SKM-1 treated with dmso at 0.1 percent for 144 hours (cell line): ENCODE data around the gene CCDC195.
A peak's percentile ranks its signal among the peaks of the same experiment; 100 is the strongest.

ENCODE experiments used
- DNase-seq: peaks from one replicate; lab custom pipeline; 2025; ENCODE audit not compliant: unreplicated experiment; lab: John Stamatoyannopoulos, UW

Gene CCDC195, protein sequence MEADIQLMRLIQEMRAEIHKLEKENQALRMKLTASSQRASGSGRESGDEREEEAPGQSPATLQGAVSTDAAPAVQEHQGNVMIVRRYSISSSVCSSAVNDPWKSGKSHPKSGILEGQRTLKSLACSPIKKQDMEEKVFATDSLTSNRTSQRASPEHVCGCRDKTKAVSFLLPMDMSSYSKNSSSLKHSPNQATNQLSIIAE

DNA sequence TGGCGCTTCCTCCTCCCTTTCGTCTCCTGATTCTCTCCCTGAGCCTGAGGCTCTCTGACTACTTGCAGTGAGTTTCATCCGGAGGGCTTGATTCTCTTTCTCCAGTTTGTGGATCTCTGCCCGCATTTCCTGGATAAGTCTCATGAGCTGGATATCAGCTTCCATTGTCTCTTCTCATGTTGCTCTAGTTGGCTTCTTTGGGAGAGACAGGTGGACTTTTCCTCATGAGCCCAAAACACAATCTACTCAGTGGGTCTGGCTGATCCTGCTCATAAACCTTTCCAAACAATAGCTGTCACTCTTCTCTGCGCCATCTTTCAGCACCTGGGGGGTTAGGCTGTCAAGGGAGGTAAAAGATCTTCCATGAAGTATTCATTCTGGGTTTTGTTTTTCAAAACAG, at the start of gene CCDC195:
Gene CCDC195, minus strand, starts transcription at position 165 of the 400 bp plus-strand sequence. Its CDS starts 0 bp downstream, at position 165.
- no peak for DNase-seq

DNA sequence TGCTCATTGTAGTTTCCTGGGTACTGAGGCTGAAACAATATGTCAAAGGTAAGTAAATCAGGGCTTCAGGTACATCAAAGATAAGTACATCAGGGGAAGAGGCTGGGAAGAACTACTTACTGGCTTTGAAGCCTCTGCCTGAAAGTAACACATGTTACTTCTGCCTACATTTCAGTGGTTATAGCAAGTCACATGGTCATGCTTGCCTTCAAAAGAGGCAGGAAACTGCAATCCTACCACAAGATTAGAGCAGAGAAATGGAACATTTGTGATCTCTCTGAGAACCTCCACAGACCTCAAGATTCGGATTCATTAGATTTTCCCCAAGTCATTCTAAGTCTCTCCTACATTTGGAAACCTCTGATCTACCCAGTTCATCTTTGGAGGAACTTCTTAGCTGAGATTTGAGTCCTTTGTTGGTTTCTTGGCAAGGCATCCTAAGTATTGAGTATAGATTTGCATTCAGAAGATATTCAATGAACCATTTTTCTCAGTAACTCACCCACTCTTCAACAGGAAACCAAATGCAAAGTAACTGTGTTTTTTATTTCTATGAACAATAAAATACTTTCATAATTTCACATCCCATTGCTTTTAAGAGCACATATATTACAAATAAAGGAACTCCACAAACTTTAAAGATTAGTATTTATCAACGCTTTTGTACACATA, 48.5 kb upstream of the CCDC195 start:
- no peak for DNase-seq

DNA sequence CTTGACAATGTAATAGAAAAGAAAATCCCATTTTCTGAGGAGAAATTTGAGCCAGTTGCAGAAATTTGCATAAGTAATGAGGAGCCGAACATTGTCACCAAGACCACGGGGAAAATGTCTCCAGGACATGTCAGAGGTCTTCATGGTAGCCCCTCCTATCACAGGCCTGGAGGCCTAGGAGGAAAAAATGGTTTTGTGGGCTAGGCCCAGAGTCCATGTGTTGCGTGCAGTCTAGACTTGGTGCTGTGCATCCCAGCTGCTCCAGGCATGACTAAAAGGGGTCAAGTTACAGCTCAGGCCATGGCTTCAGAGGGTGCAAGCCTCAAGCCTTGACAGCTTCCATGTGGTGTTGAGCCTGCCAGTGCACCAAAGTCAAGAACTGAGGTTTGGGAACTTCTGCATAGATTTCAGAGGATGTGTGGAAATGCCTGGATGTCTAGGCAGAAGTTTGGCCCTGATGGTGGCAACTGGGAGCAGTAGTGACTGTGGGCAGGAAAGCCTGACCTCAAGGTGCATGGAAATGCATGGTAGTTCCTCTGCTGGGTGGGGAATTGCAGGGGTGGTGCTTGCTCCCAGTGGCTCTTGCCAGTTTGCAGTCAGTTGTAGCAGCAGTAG, 41.9 kb upstream of the CCDC195 start:
- no peak for DNase-seq

DNA sequence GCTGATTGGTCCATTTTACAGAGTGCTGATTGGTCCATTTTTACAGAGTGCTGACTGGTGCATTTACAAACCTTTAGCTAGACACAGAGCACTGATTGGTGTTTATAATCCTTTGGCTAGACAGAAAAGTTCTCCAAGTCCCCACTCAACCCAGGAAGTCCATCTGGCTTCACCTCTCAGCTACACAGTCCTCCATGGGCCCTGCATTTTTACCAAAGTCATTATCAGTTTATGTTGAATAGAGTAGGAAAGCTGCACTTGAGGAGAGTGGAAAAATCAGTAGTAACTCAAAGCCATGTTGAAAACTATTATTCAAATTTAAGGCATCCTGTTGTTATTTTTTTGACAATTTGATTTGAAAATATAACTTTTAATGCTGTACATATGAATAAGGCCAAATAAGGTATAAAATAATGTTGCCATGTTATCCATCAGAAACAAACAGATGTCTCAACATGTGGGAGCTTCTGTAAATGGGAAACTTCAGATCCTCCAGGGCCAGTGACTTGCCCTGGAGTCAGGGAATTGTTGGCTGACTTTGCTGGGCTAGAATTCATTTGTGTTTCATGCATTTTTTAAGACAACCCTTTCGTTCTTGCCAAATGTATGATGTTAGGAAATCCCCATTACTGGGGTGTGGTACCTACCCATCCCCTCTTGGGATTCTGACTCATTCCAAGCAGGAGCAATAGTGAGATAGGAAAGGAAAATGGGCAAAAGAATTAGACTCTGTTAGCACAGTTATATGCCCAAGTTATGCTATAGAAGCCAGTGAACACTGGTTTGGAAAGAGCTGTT, 37.8 kb upstream of the CCDC195 start:
- DNase-seq, result no peak

DNA sequence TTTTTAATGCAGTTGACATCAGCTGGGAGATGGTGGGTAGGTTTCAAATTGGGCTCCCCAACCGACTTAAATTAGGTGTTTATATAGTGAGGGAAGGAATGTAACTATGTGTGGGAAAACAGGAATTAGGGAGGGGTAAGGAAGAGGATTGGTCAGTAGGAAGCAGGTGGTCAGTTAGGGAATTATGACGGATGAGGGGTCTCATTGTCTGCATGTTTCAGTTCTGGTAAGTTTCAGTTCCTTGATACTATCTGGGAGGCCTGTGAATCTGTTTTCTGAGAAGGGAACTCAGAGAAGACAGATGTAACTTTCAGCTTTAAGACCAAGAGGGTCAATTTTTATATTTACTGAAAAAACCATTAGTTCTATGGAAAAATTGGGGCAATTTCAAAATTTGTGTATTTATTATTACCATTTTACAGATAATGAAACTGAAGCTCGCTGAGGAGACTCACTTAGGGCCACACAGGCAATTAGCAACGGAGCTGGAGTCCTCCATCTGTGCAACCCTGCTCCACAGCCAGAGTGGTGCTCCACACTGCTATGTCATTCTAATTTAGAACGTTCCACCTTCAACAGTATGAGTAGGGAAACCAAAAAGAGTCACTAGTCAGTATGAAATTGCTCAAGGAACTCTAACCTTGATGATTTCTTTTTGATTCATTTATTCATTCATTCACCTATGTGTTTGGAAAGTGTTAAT, 36.0 kb upstream of the CCDC195 start:
- no peak for DNase-seq

DNA sequence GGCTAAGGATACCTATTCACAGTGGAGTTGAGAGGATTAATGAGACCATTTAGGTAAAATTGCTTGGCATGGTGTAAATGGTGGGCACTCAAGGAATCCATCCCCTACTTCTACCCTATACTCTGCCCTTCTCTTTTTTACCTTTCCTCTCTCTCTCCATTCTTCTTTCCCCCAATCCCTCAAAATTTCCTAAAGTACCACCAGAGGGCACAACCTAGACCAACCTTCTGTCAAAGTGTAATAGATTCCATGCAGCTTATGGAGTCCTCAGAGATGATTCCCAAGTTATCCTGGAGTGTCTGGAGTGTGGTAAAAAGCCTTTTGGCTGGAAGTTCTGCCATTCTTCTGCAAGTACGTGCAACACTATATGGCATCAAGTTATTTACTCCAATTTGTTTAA, 33.0 kb upstream of the CCDC195 start:
- no peak for DNase-seq

DNA sequence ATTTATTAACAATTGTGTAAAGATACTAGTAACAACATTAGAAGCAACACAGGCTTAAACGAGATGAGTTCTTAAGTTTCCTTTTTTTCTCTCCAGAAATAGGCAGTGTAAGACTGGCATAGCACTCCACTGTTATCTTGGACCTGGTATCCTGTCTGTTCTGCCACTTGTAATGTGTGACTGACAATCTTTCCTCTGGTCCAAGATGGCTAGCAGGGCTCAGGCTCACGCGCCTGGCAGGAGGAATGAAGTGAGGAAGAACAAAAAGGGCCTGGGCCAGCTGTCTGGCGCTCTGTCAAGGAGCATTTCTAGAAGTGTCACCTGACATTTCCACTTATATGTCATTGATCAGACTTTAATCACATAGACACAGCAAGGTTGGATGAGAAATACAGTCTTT, 31.6 kb upstream of the CCDC195 start:
- DNase-seq, result no peak

DNA sequence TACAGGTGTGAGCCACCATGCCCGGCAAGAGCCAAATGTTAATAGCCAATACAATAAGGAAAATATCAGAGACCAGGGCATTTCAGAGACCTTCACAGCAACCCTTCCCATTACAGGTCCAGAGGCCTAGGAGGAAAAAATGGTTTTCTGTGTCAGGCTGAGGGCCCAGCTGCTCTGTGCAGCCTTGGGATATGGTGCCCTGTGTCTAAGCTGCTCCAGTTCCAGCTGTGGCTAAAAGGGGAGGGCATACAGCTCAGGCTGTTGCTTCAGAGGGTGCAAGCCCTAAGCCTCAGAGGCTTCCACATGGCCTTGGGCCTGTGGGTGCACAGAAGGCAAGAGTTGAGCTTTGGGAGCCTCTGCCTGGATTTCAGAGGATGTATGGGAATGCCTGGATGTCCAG, 20.1 kb upstream of the CCDC195 start:
- no peak for DNase-seq

DNA sequence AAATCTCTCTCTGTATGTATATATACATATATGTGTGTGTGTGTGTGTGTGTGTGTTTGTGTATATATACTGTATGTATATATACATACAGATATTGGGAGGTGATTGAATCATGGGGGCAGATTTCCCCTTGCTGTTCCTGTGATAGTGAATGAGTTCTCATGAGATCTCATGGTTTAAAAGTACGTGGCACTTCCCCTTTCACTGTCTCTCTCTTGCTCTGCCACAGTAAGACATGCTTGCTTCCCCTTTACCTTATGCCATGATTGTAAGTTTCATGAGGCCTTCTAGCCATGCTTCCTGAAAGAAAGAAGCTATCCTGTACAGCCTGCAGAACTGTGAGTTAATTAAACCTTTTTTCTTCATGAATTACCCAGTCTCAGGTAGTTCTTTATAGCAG, 18.8 kb upstream of the CCDC195 start:
- no peak for DNase-seq

DNA sequence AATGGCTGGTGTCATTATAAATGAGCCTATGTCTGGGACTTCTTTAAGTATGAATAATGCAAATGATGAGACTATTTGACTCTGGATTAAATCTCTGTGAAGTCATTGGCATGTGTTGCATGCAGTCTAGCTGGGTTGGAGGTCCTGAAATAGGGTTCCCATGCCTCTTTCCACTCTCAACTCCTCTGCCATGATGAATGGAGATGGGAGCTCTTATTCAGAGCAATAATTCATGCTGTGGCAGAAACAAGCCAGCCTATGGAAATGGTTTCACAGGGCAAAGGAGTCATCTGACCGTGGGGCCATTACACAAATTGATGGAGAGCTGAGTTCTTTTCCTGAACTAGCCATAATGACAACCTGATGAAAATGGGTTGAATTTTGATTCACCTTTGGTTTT, 15.5 kb upstream of the CCDC195 start:
- DNase-seq, result no peak

DNA sequence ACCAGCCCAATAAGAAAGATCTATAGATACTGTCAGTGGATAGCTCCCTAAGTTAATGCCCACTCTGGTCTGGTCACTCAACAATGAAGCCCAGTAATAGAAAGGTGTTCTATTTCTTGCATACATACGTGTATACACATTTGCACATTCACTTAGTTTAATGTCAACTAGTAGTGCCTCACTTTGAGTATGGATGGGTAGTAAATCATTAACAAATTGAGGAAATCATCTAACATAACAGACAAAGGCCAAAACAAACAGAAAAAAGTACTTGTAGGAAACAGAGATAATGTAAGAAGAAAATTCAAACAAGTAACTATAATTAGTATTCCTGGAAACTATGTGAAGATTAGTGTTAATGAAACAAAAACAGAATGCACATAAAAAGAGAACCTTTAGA, 13.3 kb upstream of the CCDC195 start:
- no peak for DNase-seq

DNA sequence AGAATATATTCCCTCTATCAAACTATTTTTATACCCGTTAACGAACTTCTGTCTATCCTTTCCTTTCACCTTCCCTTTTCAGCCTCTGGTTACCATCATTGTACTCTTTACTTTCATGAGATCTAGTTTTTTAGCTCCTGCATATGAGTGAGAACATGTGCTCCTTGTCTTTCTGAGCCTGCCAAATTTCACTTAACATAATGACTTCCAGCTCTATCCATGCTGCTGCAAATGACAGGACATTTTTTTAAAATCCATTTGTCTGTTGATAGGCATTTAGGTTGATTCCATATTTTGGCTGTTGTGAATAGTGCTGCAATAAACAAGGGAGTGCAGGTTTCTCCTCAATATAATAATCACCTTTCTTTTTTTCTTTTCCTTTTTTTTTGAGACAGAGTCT, 8.2 kb upstream of the CCDC195 start:
- no peak for DNase-seq

DNA sequence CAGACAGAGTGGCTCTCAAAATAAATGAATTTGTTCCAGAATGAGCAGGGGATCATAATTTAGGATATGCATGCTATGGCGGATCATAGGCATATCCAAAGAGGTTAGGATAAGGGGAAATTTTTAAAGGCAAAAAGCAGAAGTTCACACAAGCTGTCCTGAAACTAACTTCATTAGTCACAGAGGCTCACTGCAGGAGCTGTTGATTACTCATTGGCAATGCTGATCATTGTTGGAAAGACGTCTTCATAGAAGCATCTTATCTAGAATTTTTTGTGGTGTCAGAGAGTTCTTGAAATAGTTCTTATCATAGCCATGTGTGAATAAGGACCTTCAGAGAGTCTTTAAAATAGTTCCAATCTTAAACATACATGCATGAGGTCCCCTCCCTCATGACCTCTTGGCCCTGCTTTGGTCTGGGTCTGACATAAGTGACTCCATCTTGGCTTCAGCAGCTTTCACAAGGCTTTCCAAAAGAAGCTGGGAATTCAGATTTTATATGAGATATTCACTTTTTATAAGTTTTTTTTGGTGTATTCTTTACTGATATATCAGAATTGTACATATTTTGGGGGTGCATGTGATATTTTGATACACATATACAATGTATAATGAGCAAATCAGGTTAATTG, 7.5 kb upstream of the CCDC195 start:
- peak; percentile 13 for DNase-seq

DNA sequence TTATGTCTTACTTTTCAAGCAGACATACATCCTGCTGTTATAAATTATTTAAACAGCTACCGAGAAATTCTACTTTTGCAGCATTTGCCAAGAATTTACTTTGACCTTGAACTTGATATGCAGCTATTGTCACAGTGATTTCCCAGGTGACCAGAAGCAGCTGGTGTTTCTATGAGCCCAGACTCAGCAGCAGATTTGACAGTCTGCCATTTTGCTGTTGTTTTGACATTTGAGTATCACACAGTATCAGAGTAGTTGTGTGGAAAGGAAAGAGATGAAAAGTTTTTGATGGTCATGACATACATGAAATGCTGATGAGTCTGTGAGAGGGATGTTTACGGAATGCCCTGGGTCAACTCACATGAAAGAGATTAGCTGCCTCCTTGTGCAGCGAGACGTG, 6.6 kb upstream of the CCDC195 start:
- DNase-seq, result no peak

DNA sequence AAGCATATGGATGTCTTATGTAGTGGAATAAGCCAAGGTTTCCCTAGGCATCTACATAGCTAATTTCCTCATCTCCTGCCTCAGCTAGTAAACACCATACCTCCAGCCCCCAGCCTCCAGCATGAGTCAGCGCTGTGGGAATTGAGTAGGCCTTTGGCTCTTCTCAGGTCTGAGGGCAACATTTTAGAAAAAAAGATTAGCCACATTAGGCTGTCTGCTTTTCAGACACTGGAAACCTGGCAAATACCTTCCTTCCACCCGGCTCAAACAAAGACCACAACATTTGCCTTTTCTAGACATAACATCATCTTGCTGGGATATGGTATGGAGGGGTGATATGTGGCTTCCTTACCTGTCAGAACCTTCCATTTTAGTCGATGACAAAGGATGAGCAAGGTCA, 6.1 kb upstream of the CCDC195 start:
- DNase-seq, result no peak

DNA sequence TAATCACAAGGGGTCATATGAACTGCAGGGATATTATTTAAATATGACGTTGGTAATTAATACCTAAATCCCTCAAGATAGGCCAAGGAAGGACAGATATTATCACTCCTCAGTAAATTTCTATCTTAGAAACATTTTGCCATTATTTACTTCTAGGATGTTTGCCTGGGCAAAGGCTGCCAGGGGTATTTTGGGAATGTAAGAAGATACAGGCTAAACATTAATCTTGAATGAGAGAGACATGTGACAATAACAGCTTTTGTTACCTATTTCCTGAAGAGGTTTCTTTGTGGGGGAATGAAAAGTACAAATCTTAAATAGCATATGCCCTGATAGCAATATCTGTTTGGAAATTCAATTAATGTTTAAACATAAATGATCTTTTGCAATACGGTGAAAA, 756 bp upstream of the CCDC195 start:
- DNase-seq, result no peak

DNA sequence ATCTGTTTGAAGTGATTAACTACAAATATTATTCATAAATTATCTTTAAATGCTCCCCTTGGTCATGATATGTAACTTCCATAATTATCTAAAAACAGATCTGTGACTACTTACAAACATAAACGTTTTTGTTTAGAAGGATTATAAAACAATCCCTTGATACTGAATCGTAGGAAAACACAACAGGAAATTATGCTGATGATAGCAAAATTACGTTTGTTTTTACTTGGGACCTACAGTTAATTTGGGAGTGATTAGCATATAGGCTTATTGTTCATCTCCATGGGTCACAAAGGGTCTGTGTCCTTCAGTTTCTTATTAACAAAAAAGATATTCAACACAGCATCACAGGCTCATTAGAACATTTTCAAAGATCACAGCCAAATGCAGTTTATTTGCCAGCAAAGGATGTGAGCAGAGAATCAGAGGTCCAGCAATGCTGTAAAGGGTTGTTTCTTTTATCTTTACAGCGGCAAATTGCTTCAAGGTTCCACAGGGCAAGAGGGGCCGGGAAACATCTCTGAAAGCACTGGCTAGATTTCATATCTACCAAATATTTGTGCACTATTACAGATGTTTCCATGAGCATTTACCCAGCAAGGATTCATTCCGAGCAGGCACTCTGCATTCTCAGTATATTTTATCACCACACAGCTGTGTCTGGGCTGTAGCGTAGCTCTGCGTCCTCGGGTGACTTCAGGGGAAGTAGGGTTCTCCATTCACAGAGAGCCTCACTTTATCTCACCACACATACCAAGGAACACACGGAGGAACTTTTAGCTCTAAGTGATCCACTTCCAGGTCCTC, 4.1 kb downstream of the CCDC195 start:
- DNase-seq, result no peak

DNA sequence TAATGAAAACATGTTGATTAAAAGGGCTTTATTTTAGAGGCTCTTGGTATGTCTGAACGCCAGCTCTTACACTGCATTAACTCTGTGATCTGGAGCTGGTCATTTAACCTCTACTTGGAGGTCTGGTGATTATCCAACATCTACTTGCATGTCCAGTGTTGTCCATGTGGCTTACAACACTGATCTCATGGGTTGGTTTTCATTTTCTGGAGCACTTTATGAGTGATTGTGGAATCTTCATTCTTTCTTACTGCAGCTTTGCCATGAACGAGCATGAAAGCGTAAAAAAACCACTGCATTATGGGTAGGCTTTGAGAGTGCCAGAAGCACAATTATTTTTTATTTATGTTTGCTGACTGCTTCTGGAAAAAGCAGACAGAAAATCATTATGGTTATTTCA, 4.8 kb downstream of the CCDC195 start:
- no peak for DNase-seq

DNA sequence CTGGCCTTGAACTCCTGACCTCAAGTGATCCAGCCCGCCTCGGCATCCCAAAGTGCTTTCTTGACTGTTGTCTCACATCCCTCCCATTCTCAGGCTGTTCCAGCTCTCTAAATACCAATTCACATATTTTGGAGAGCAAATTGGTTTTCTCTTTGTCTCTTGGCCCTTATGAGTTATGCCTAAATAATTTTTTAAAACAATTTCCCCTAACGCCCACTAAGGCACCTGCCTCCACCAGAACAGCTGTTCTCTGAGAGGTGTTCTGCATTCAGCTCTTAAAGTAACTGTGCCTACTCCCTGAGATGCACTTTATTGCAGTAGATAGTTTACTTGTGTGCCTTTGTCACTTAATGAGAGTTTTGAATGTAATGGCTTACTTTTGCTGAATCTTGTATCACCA, 6.9 kb downstream of the CCDC195 start:
- no peak for DNase-seq

DNA sequence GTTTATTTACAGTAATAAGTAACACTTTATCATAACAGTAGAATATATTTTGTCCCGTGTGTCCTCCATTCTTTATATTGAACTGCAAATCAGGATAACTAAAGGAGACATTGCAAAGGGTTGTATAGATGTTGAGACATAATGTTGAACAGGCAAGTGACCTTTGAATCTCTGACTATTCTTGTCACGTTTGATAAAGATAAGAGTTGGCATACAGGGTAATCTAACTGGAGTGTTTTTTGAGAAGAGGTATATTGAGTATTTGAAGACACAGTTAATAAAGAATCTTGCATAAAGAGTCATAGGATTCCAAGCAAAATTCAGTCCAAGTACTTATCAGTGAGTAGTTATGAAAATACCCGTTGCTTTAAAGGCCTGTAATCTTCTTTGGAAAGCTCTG, 21.7 kb downstream of the CCDC195 start:
- DNase-seq, result no peak
